ENCODE measurements around the gene HDGF. TPM values are rescaled to one million over a fixed set of nuclear protein-coding genes. Genes with fewer than 3 reads are reported as not detected.

The HDGF gene
- 112 TPM for total RNA-seq

GRCh38 chr1:156751451-156751756, at the start of gene HDGF:
TSS of gene HDGF (minus strand) at chr1:156751675. CDS start at chr1:156751429, 246 bp downstream.
- no peak for ATAC-seq
- DNase-seq (ENCODE audit: low spot score) = no peak
- intact Hi-C loops (cut with DNase I) = no loop called here

GRCh38 chr1:156797212-156797871, 45.9 kb upstream of the HDGF start:
- no peak for DNase-seq (ENCODE audit: low spot score)
- intact Hi-C loops (cut with DNase I) = no loop called here
- no peak for ATAC-seq

- no peak for ATAC-seq
- intact Hi-C loops (cut with DNase I) = no loop called here
- no peak for DNase-seq (ENCODE audit: low spot score)
Observed at GRCh38 chr1:156796340-156797097, 45.0 kb upstream of the HDGF start.

GRCh38 chr1:156795787-156796186, 44.3 kb upstream of the HDGF start:
- DNase-seq (ENCODE audit: low spot score) = no peak
- intact Hi-C loops (cut with DNase I) = no loop called here
- no peak for ATAC-seq

- ATAC-seq = no peak
- no peak for DNase-seq (ENCODE audit: low spot score)
- intact Hi-C loops (cut with DNase I) = no loop called here
Observed at GRCh38 chr1:156795374-156795733, 43.9 kb upstream of the HDGF start.

- DNase-seq (ENCODE audit: low spot score) = no peak
- intact Hi-C loops (cut with DNase I) = no loop called here
- ATAC-seq = no peak
Observed at GRCh38 chr1:156794506-156795373, 43.3 kb upstream of the HDGF start.

- ATAC-seq = no peak
- intact Hi-C loops (cut with DNase I) = no loop called here
- DNase-seq (ENCODE audit: low spot score) = no peak
Observed at GRCh38 chr1:156789621-156790318, 38.3 kb upstream of the HDGF start.

GRCh38 chr1:156788136-156788535, 36.7 kb upstream of the HDGF start:
- ATAC-seq (no peak), DNase-seq (ENCODE audit: low spot score) (no peak)
- intact Hi-C loops (cut with DNase I) = no loop called here

- DNase-seq (ENCODE audit: low spot score) (no peak), ATAC-seq (no peak)
- intact Hi-C loops (cut with DNase I) = no loop called here
Observed at GRCh38 chr1:156786640-156787039, 35.2 kb upstream of the HDGF start.

GRCh38 chr1:156785458-156785857, 34.0 kb upstream of the HDGF start:
- DNase-seq (ENCODE audit: low spot score) = no peak
- intact Hi-C loops (cut with DNase I) = no loop called here
- no peak for ATAC-seq

- intact Hi-C loops (cut with DNase I) = no loop called here
- DNase-seq (ENCODE audit: low spot score) = no peak
- peak; percentile 88 for ATAC-seq
Observed at GRCh38 chr1:156781585-156782186, 30.2 kb upstream of the HDGF start.

GRCh38 chr1:156777573-156777972, 26.1 kb upstream of the HDGF start:
- intact Hi-C loops (cut with DNase I) = no loop called here
- DNase-seq (ENCODE audit: low spot score) = no peak
- ATAC-seq = no peak

GRCh38 chr1:156776942-156777341, 25.5 kb upstream of the HDGF start:
- intact Hi-C loops (cut with DNase I) = no loop called here
- ATAC-seq = no peak
- DNase-seq (ENCODE audit: low spot score) = no peak

GRCh38 chr1:156775799-156776198, 24.3 kb upstream of the HDGF start:
- ATAC-seq (no peak), DNase-seq (ENCODE audit: low spot score) (no peak)
- intact Hi-C loops (cut with DNase I) = no loop called here

GRCh38 chr1:156773607-156774006, 22.1 kb upstream of the HDGF start:
- intact Hi-C loops (cut with DNase I) = no loop called here
- ATAC-seq (no peak), DNase-seq (ENCODE audit: low spot score) (no peak)

GRCh38 chr1:156772728-156773497, 21.4 kb upstream of the HDGF start:
- no peak for ATAC-seq
- intact Hi-C loops (cut with DNase I) = no loop called here
- DNase-seq (ENCODE audit: low spot score) = no peak

- no peak for DNase-seq (ENCODE audit: low spot score)
- intact Hi-C loops (cut with DNase I) = no loop called here
- ATAC-seq = no peak
Observed at GRCh38 chr1:156772222-156772621, 20.7 kb upstream of the HDGF start.

GRCh38 chr1:156768610-156769295, 17.3 kb upstream of the HDGF start:
- intact Hi-C loops (cut with DNase I) = no loop called here
- DNase-seq (ENCODE audit: low spot score) (no peak), ATAC-seq (no peak)

Data from sciatic nerve (tissue), 2 donors.